SK-N-SH (cell line): Measurements from ENCODE around the gene MEG3. TPM values are rescaled to one million over a fixed set of nuclear protein-coding genes. Genes with fewer than 3 reads are reported as not detected.

Experiments
- CTCF ChIA-PET: fragments of 300-600, 350-600 bp; formaldehyde crosslinking; extraction: SDS; loops from one replicate; lab custom pipeline; 2021; lab: Yijun Ruan, JAX
- POLR2A ChIA-PET: fragments of 350-600 bp; sonication (Branson Sonifier 250); formaldehyde crosslinking; extraction: SDS; loops from one replicate; lab custom pipeline; 2020; ENCODE audit warnings: antibody characterized with exemption, inconsistent platforms; lab: Yijun Ruan, JAX
- DNase-seq: peaks from one replicate; pipeline ENCODE4 v3.0.0; 2012
- H2AFZ ChIP-seq: fragments of 200-600 bp; sonication (generic); 2 replicates; pipeline ENCODE4 v1.8.1; 2016; ENCODE audit warnings: antibody characterized with exemption, mild to moderate bottlenecking, low read depth
- H3F3A ChIP-seq: fragments of 200-600 bp; sonication (generic); replicated peaks from 2 replicates; pipeline ENCODE3; 2016; ENCODE audit warnings: antibody characterized with exemption, mild to moderate bottlenecking; ENCODE audit not compliant: insufficient read depth
- H3K27ac ChIP-seq, 2 experiments: fragments of 200-500 bp in 1 of 2; fragments of 200-600 bp in 1 of 2; sonication (Bioruptor generic) in 1 of 2; sonication (generic), shearing (Covaris generic) in 1 of 2; 2 replicates each; pipeline versions ENCODE4 v1.5.1 to v1.6.1; 2014 to 2016; ENCODE audit warnings: low read depth in 2 of 2, inconsistent platforms in 1 of 2, low read length in 1 of 2, mild to moderate bottlenecking in 1 of 2, mixed read lengths in 1 of 2
- H3K27me3 ChIP-seq: fragments of 200-600 bp; sonication (generic), shearing (Covaris generic); 2 replicates; pipeline ENCODE4 v1.6.1; 2016; ENCODE audit warnings: mixed run types; ENCODE audit not compliant: insufficient read depth
- H3K36me3 ChIP-seq, 2 experiments: fragments of 200-500 bp in 1 of 2; fragments of 200-600 bp in 1 of 2; sonication (Bioruptor generic) in 1 of 2; sonication (generic) in 1 of 2; replicated peaks in 1 of 2; 2 replicates each; pipeline versions ENCODE3 to v1.5.1; 2014 to 2016; ENCODE audit warnings: low read length in 1 of 2, mild to moderate bottlenecking in 1 of 2; ENCODE audit not compliant: insufficient read depth in 2 of 2, control insufficient read depth in 1 of 2
- H3K4me1 ChIP-seq, 2 experiments: fragments of 200-500 bp in 1 of 2; fragments of 200-600 bp in 1 of 2; sonication (Bioruptor generic) in 1 of 2; sonication (generic), shearing (Covaris generic) in 1 of 2; 2 replicates each; pipeline versions ENCODE4 v1.5.1 to v1.6.1; 2014 to 2016; ENCODE audit warnings: low read depth in 1 of 2, low read length in 1 of 2, mixed run types in 1 of 2; ENCODE audit not compliant: insufficient read depth in 2 of 2, control insufficient read depth in 1 of 2
- H3K4me2 ChIP-seq: fragments of 200-600 bp; sonication (generic), shearing (Covaris generic); 2 replicates; pipeline ENCODE4 v1.6.1; 2017; ENCODE audit warnings: mixed run types
- H3K4me3 ChIP-seq, 2 experiments: fragments of 200-500 bp in 1 of 2; fragments of 200-600 bp in 1 of 2; sonication (Bioruptor generic) in 1 of 2; sonication (generic), shearing (Covaris generic) in 1 of 2; 2 replicates each; pipeline versions ENCODE4 v1.5.1 to v1.8.1; 2014 to 2016; ENCODE audit warnings: low read depth in 2 of 2, inconsistent platforms in 1 of 2, low read length in 1 of 2, mild to moderate bottlenecking in 1 of 2, mixed read lengths in 1 of 2, moderate library complexity in 1 of 2
- H3K79me2 ChIP-seq: fragments of 200-600 bp; sonication (generic); 2 replicates; pipeline ENCODE4 v1.8.1; 2017; ENCODE audit warnings: mild to moderate bottlenecking; ENCODE audit not compliant: insufficient read depth
- H3K9ac ChIP-seq: fragments of 200-600 bp; sonication (generic); 2 replicates; pipeline ENCODE4 v1.6.1; 2017; ENCODE audit warnings: mixed run types
- H3K9me2 ChIP-seq: fragments of 200-600 bp; sonication (generic); 2 replicates; pipeline ENCODE4 v1.6.1; 2017; ENCODE audit warnings: mixed run types
- H3K9me3 ChIP-seq: fragments of 200-600 bp; sonication (generic); 2 replicates; pipeline ENCODE4 v1.6.1; 2017; ENCODE audit warnings: mixed run types, mild to moderate bottlenecking, moderate library complexity
- H4K20me1 ChIP-seq: fragments of 200-600 bp; sonication (generic); 2 replicates; pipeline ENCODE4 v1.6.1; 2017; ENCODE audit warnings: mild to moderate bottlenecking, mixed run types; ENCODE audit not compliant: insufficient read depth
- CTCF ChIP-seq: fragments of 200-600 bp; sonication (generic); IDR thresholded peaks from 2 replicates; pipeline ENCODE4 v1.6.1; 2017; ENCODE audit warnings: antibody characterized with exemption, mild to moderate bottlenecking, moderate library complexity
- ELF1 ChIP-seq: IDR thresholded peaks from 2 replicates; pipeline ENCODE4 v1.4.0; 2012
- EZH2phosphoT487 ChIP-seq: fragments of 200-600 bp; sonication (generic); IDR thresholded peaks from 2 replicates; pipeline ENCODE4 v1.6.1; 2017; ENCODE audit warnings: low read depth, mixed run types, mild to moderate bottlenecking, antibody characterized with exemption, moderate library complexity, borderline replicate concordance
- FOSL2 ChIP-seq: IDR thresholded peaks from 2 replicates; pipeline ENCODE4 v1.4.0; 2012; ENCODE audit warnings: low read depth, mild to moderate bottlenecking, moderate library complexity, borderline replicate concordance
- FOXM1 ChIP-seq: IDR thresholded peaks from 2 replicates; pipeline ENCODE4 v1.4.0; 2012; ENCODE audit warnings: low read depth, mild to moderate bottlenecking
- IRF3 ChIP-seq: fragments of 150-350 bp; IDR thresholded peaks from 2 replicates; pipeline ENCODE4 v1.6.1; 2016; ENCODE audit warnings: mild to moderate bottlenecking, low read depth, low read length
- JUND ChIP-seq: IDR thresholded peaks from 2 replicates; pipeline ENCODE4 v1.4.0; 2012
- MAX ChIP-seq: IDR thresholded peaks from 2 replicates; pipeline ENCODE4 v1.4.0; 2012; ENCODE audit warnings: low read depth
- MEF2A ChIP-seq: IDR thresholded peaks from 2 replicates; pipeline ENCODE4 v1.4.0; 2012; ENCODE audit warnings: low read depth, borderline replicate concordance
- NFIC ChIP-seq: IDR thresholded peaks from 2 replicates; pipeline ENCODE4 v1.4.0; 2012; ENCODE audit warnings: borderline replicate concordance
- PBX3 ChIP-seq: IDR thresholded peaks from 2 replicates; pipeline ENCODE4; 2012
- RAD21 ChIP-seq: IDR thresholded peaks from 2 replicates; pipeline ENCODE4 v1.6.1; 2012; ENCODE audit warnings: mild to moderate bottlenecking, low read length
- RFX5 ChIP-seq: IDR thresholded peaks from 2 replicates; pipeline ENCODE4 v1.6.1; 2012; ENCODE audit warnings: mild to moderate bottlenecking, improper control_type of control experiment, low read length
- RXRA ChIP-seq: IDR thresholded peaks from 2 replicates; pipeline ENCODE4 v1.4.0; 2012; ENCODE audit warnings: low read depth, mild to moderate bottlenecking, borderline replicate concordance
- SIN3A ChIP-seq: IDR thresholded peaks from 2 replicates; pipeline ENCODE4 v1.6.1; 2012; ENCODE audit warnings: low read depth, mild to moderate bottlenecking, low read length, moderate library complexity, borderline replicate concordance
- TEAD4 ChIP-seq: IDR thresholded peaks from 2 replicates; pipeline ENCODE4 v1.4.0; 2012; ENCODE audit warnings: mild to moderate bottlenecking, borderline replicate concordance; ENCODE audit not compliant: insufficient read depth
- USF2 ChIP-seq: fragments of 150-350 bp; IDR thresholded peaks from 2 replicates; pipeline ENCODE4 v1.6.1; 2017; ENCODE audit warnings: antibody characterized with exemption, low read length, low read depth, borderline replicate concordance
- WGBS: methylation state at CpG from one replicate; pipeline ENCODE4 v1.1.6; 2017; ENCODE audit warnings: low lambda C conversion rate; 5-methylcytosine and 5-hydroxymethylcytosine counted together
- polyA plus RNA-seq, 3 experiments: library from polyadenylated mRNA; depleted of rRNA; stranded (reverse); fragments of >200 nt; gene quantifications; 2 replicates each; pipeline ENCODE4 v1.2.3, GENCODE V29; 2012
- TF ChIP-seq, protein P1 (sequence below): IDR thresholded peaks from 2 replicates; pipeline ENCODE4 v1.4.0; 2012; ENCODE audit warnings: low read depth, borderline replicate concordance

Gene MEG3
- polyA plus RNA-seq, 1 of the 3 experiments (the other 2 are of a cell fraction): not detected

DNA sequence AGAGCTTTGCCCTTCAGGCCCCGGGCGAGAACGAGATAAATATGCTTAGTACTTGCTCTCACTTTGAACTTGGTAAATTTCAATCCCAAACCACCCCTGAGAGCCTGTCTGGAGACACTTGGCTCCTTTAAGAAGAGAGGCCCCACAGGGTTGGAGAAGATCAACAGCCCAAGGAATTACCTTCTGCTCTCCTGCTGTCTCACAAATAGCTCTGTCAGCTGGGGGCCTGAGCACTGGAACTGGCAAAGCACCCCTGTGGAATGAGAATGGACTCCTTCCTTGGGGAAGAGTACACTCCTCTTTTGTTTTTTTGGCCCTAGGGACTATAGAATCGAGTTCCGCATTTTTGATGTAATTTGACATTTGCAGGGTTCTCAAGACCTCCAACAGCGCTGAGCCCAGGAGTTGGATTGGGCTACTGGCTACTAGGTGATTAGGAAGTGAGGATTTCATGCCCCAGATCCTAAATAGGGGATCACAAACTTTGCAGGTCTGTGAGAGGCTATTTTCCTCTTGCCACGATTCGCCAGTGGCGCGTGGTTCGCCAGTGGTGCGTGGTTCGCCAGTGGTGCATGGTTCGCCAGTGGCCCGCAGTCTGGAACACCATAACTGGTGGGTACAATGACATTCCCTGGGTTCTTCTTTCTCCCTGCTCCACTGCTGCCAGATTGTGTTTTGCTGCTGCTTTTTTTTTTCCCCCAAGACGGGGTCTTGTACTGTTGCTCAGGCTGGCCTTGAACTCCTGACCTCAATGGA lies 17.8 kb upstream of the MEG3 start (continued):
- TF ChIP-seq USF2 (no peak), RXRA (no peak), FOXM1 (no peak), NFIC (no peak), IRF3 (no peak), MAX (no peak), RAD21 (no peak)

- Histone ChIP-seq H3K9ac (no peak overlapping the region), H3K27ac (no peak overlapping the region), H3K27me3 (no peaks in the 10 kb centered on the region), H3K36me3 (no peaks in the 10 kb centered on the region), H3K4me2 (no peak overlapping the region), H3K4me3 (no peak overlapping the region), H3K79me2 (no peaks in the 10 kb centered on the region), H2AFZ (no peak overlapping the region), H3K9me2 (no peaks in the 10 kb centered on the region), H4K20me1 (no peaks in the 10 kb centered on the region), H3K9me3 (no peaks in the 10 kb centered on the region), H3K4me1 (no peaks in the 10 kb centered on the region), H3F3A (no peaks in the 10 kb centered on the region)
- DNase-seq: no peak
- TF ChIP-seq ELF1 (no peak), FOXM1 (no peak), SIN3A (no peak), MEF2A (no peak), USF2 (no peak), CTCF (no peak), RFX5 (no peak), EZH2phosphoT487 (no peak), MAX (no peak), JUND (no peak), TEAD4 (no peak), PBX3 (no peak), FOSL2 (no peak)
- TF ChIP-seq, protein P1, sequence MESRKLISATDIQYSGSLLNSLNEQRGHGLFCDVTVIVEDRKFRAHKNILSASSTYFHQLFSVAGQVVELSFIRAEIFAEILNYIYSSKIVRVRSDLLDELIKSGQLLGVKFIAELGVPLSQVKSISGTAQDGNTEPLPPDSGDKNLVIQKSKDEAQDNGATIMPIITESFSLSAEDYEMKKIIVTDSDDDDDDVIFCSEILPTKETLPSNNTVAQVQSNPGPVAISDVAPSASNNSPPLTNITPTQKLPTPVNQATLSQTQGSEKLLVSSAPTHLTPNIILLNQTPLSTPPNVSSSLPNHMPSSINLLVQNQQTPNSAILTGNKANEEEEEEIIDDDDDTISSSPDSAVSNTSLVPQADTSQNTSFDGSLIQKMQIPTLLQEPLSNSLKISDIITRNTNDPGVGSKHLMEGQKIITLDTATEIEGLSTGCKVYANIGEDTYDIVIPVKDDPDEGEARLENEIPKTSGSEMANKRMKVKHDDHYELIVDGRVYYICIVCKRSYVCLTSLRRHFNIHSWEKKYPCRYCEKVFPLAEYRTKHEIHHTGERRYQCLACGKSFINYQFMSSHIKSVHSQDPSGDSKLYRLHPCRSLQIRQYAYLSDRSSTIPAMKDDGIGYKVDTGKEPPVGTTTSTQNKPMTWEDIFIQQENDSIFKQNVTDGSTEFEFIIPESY: no peak
- CTCF ChIA-PET: no interaction called here
- 87% methylated on average over 5 of the region's 7 CpGs for WGBS
- POLR2A ChIA-PET: no interaction called here
Measured at GRCh38 chr14:100810435-100810834, 15.5 kb upstream of the MEG3 start.
